Right lobe of liver (tissue), 6 donors: ENCODE data around the gene LGALS8. TPM values are rescaled to one million over a fixed set of nuclear protein-coding genes. Genes with fewer than 3 reads are reported as not detected.

Source experiments
- ATAC-seq, 4 donors: fragments of 200-7000 bp; cut with Tn5 transposase; one replicate each; pipeline ENCODE4 v1.9.1; 2020; ENCODE audit warnings: mild to moderate bottlenecking in 4 of 4, moderate library complexity in 4 of 4
- DNase-seq, 3 donors: peaks; one replicate each; pipeline ENCODE4 v3.0.0-alpha.2; 2020
- H3K27ac ChIP-seq, 3 donors: fragments of 200-600 bp; one replicate each; pipeline ENCODE4 v1.8.0; 2022
- H3K27me3 ChIP-seq, 2 donors: fragments of 200-600 bp; one replicate each; pipeline ENCODE4 v1.8.0; 2022
- H3K36me3 ChIP-seq, 4 donors: fragments of 200-600 bp; sonication (generic) in 1 of 4; one replicate each; pipeline versions ENCODE4 v1.5.1 to v1.8.0; 2017 to 2022; ENCODE audit warnings: control low read depth in 1 of 4
- H3K4me1 ChIP-seq, 4 donors: fragments of 200-600 bp; sonication (generic) in 1 of 4; one replicate each; pipeline versions ENCODE4 v1.5.1 to v1.8.0; 2017 to 2022; ENCODE audit warnings: control low read depth in 1 of 4
- H3K4me3 ChIP-seq, 3 donors: fragments of 200-600 bp; one replicate each; pipeline ENCODE4 v1.8.0; 2022
- H3K9me3 ChIP-seq, 4 donors: fragments of 200-600 bp; sonication (generic) in 1 of 4; one replicate each; pipeline versions ENCODE4 v1.5.1 to v1.8.0; 2017 to 2022; ENCODE audit warnings: control low read depth in 1 of 4
- CTCF ChIP-seq, 4 donors: fragments of 200-600 bp in 3 of 4; fragments of 450-650 bp in 1 of 4; IDR thresholded peaks; one replicate each; pipeline versions ENCODE4 v1.5.1 to v1.8.0; 2016 to 2022; ENCODE audit warnings: antibody characterized with exemption in 4 of 4, mild to moderate bottlenecking in 2 of 4
- POLR2A ChIP-seq: fragments of 450-650 bp; IDR thresholded peaks from one replicate; pipeline ENCODE4 v1.6.1; 2017; ENCODE audit warnings: antibody characterized with exemption, mild to moderate bottlenecking
- WGBS: methylation state at CpG from one replicate; pipeline ENCODE4 v1.1.6; 2018; ENCODE audit warnings: low coverage, low lambda C conversion rate; ENCODE audit not compliant: insufficient coverage; ENCODE audit errors: missing lambda C conversion rate; 5-methylcytosine and 5-hydroxymethylcytosine counted together
- intact Hi-C, 2 donors: fragments of 100-400 bp; cut with DNase I; formaldehyde crosslinking; loops; one replicate each; pipeline versions ENCODE4 v1.11.2 to v1.14.1; 2022
- total RNA-seq, 6 experiments: library from RNA; depleted of rRNA in 2 of 6; stranded (reverse); fragments of >200 nt in 2 of 6; fragmentation: NEBNext Ultra II Directional in 3 of 6; extraction: Animal tissue kit (Norgen Biotek cat#: 25700) in 3 of 6; gene quantifications; one replicate each; pipeline versions ENCODE4 v1.1.0 to v1.2.4, GENCODE V29; 2016 to 2023
- donor health status: DM: no; HTN: yes; CAD: no.
- donor health status: DM: no; HTN: no; CAD: no.
- donor health status: DM: no; HTN: no; CAD: no.
- donor health status: DM: no; HTN: yes; CAD: no.
- donor health status: DM: no; HTN: yes; CAD: no.

Gene LGALS8
- total RNA-seq, 6 experiments from 2014 or later: 30.4 to 69.3 (median 42.3) TPM

GRCh38 chr1:236514703-236515442, 8.9 kb upstream of the LGALS8 start:
- DNase-seq: no peak
- no peak overlapping the region for H3K4me3 ChIP-seq
- H3K27me3 ChIP-seq: no peaks in the 10 kb centered on the region
- 38% methylated on average over 4 of the region's 4 CpGs for WGBS
- intact Hi-C loops: no loop called here
- H3K27ac ChIP-seq: peak overlapping the region in 2 of 3 donors; percentile 27 to 49
- no peaks in the 10 kb centered on the region for H3K36me3 ChIP-seq
- no peaks in the 10 kb centered on the region for H3K9me3 ChIP-seq
- H3K4me1 ChIP-seq: peaks cover 0 to 14% (median 7%) of the 10 kb centered on the region in 4 donors
- peak; percentile 45 to 76 (median 62) for ATAC-seq
- TF ChIP-seq CTCF (IDR thresholded peaks at IDR 0.05) (no peak), POLR2A (no peak)

- WGBS: 23% methylated on average over 4 of the region's 4 CpGs
These were observed 8.3 kb upstream of the LGALS8 start for GRCh38 chr1:236515443-236515958.

GRCh38 chr1:236516929-236517704, 6.7 kb upstream of the LGALS8 start:
- intact Hi-C loops: no loop called here
- Histone ChIP-seq H3K9me3 (no peaks in the 10 kb centered on the region), H3K27ac (no peak overlapping the region), H3K36me3 (no peaks in the 10 kb centered on the region), H3K4me3 (no peak overlapping the region), H3K4me1 (peaks cover 0 to 14% (median 7%) of the 10 kb centered on the region in 4 donors), H3K27me3 (no peaks in the 10 kb centered on the region)
- TF ChIP-seq POLR2A (no peak), CTCF (IDR thresholded peaks at IDR 0.05) (no peak)
- WGBS: 30% methylated on average over 8 of the region's 8 CpGs
- ATAC-seq (peak; percentile 39 to 62 (median 50)), DNase-seq (no peak)

More at GRCh38 chr1:236515443-236515958, 8.3 kb upstream of the LGALS8 start:
- intact Hi-C loops: no loop called here
- H3K27ac ChIP-seq: peak overlapping the region in 2 of 3 donors; percentile 27 to 49
- H3K9me3 ChIP-seq: no peaks in the 10 kb centered on the region
- H3K4me1 ChIP-seq: peaks cover 0 to 14% (median 7%) of the 10 kb centered on the region in 4 donors
- H3K4me3 ChIP-seq: no peak overlapping the region
- no peaks in the 10 kb centered on the region for H3K36me3 ChIP-seq
- TF ChIP-seq POLR2A: no peak
- TF ChIP-seq CTCF (IDR thresholded peaks at IDR 0.05): no peak
- no peak for DNase-seq
- no peaks in the 10 kb centered on the region for H3K27me3 ChIP-seq
- ATAC-seq: peak; percentile 51 to 78 (median 64)

- no peaks in the 10 kb centered on the region for H3K36me3 ChIP-seq
- no peak for ATAC-seq
- no peak for DNase-seq
- peaks cover 0 to 25% (median 9%) of the 10 kb centered on the region in 4 donors for H3K4me1 ChIP-seq
- H3K9me3 ChIP-seq: no peaks in the 10 kb centered on the region
- H3K27me3 ChIP-seq: no peaks in the 10 kb centered on the region
- TF ChIP-seq CTCF (IDR thresholded peaks at IDR 0.05) (no peak), POLR2A (no peak)
- no peak overlapping the region for H3K27ac ChIP-seq
- intact Hi-C loops: no loop called here
- 60% methylated on average over 5 of the region's 5 CpGs for WGBS
- H3K4me3 ChIP-seq: no peak overlapping the region
These were observed 5.5 kb upstream of the LGALS8 start for GRCh38 chr1:236518322-236518721.
